Stimulated activated CD4-positive, alpha-beta T cell treated with anti-CD3 and anti-CD28 coated beads, Interleukin-1b, Interleukin-23, amount 100 ng/mL, for 1 hour (primary cell): ENCODE results near the gene CASK.

Experiments used
- DNase-seq, 2 donors: peaks; one replicate each; pipeline ENCODE4 v3.0.0-alpha.2; 2020; ENCODE audit warnings: low read depth in 2 of 2

The CASK gene

GRCh38 chrX:41827886-41828285 is 95.5 kb downstream of the CASK start:
- DNase-seq = no peak

GRCh38 chrX:41825796-41826195 is 97.6 kb downstream of the CASK start:
- DNase-seq = no peak

GRCh38 chrX:41824551-41824950 is 98.8 kb downstream of the CASK start:
- no peak for DNase-seq

GRCh38 chrX:41823402-41823801 is 100.0 kb downstream of the CASK start:
- no peak for DNase-seq

- DNase-seq = no peak
These were observed 100.5 kb downstream of the CASK start for GRCh38 chrX:41822892-41823291.

- DNase-seq = no peak
These were observed 115.3 kb downstream of the CASK start for GRCh38 chrX:41808047-41808446.

GRCh38 chrX:41802958-41803357 is 120.4 kb downstream of the CASK start:
- no peak for DNase-seq

GRCh38 chrX:41799661-41800060 is 123.7 kb downstream of the CASK start:
- no peak for DNase-seq

GRCh38 chrX:41796577-41796976 is 126.8 kb downstream of the CASK start:
- no peak for DNase-seq

- DNase-seq = no peak
These were observed 127.3 kb downstream of the CASK start for GRCh38 chrX:41796046-41796445.

GRCh38 chrX:41789374-41789773 is 134.0 kb downstream of the CASK start:
- no peak for DNase-seq

- DNase-seq = no peak
These were observed 137.7 kb downstream of the CASK start for GRCh38 chrX:41785685-41786084.

- no peak for DNase-seq
These were observed 141.9 kb downstream of the CASK start for GRCh38 chrX:41781500-41781899.

- no peak for DNase-seq
These were observed 143.4 kb downstream of the CASK start for GRCh38 chrX:41779941-41780340.

GRCh38 chrX:41779030-41779564 is 144.3 kb downstream of the CASK start:
- no peak for DNase-seq

- DNase-seq = no peak
These were observed 161.7 kb downstream of the CASK start for GRCh38 chrX:41761702-41762101.

- DNase-seq = no peak
These were observed 162.2 kb downstream of the CASK start for GRCh38 chrX:41761169-41761568.

GRCh38 chrX:41759817-41760216 is 163.5 kb downstream of the CASK start:
- no peak for DNase-seq

GRCh38 chrX:41758401-41758800 is 165.0 kb downstream of the CASK start:
- DNase-seq = no peak

GRCh38 chrX:41750716-41751115 is 172.6 kb downstream of the CASK start:
- no peak for DNase-seq

- no peak for DNase-seq
These were observed 183.5 kb downstream of the CASK start for GRCh38 chrX:41739871-41740270.

- no peak for DNase-seq
These were observed 186.3 kb downstream of the CASK start for GRCh38 chrX:41737065-41737464.

- no peak for DNase-seq
These were observed 188.8 kb downstream of the CASK start for GRCh38 chrX:41734530-41734929.

GRCh38 chrX:41733939-41734338 is 189.4 kb downstream of the CASK start:
- no peak for DNase-seq

- DNase-seq = no peak
These were observed 191.1 kb downstream of the CASK start for GRCh38 chrX:41732260-41732659.
